ENCODE results near the gene WDR33.
"Not testable (repeated sequence)": the region's sequence is repeated elsewhere in the genome, so short reads cannot be mapped to it uniquely, and the experiment has no call there.

Gene WDR33

DNA sequence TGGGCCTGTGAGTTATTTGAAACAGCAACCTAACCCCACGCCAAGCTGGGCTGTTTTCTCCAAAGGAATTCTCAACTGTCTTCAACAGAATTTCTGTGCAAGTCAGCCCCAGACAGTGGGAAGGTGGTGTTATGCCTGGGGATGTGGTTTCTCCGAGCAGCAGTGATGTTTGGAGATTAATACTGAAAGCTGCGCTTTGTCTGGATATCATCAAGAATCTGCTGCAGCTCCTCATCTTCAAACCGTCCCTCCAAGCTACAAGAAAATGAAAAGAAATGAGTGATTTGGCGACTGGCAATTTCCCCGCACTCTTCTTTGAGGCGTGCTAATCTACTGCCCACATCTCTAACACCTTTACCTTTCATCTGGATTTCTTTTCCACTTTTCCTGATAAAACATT is 37.0 kb upstream of the WDR33 start:
- TF ChIP-seq, protein P1, sequence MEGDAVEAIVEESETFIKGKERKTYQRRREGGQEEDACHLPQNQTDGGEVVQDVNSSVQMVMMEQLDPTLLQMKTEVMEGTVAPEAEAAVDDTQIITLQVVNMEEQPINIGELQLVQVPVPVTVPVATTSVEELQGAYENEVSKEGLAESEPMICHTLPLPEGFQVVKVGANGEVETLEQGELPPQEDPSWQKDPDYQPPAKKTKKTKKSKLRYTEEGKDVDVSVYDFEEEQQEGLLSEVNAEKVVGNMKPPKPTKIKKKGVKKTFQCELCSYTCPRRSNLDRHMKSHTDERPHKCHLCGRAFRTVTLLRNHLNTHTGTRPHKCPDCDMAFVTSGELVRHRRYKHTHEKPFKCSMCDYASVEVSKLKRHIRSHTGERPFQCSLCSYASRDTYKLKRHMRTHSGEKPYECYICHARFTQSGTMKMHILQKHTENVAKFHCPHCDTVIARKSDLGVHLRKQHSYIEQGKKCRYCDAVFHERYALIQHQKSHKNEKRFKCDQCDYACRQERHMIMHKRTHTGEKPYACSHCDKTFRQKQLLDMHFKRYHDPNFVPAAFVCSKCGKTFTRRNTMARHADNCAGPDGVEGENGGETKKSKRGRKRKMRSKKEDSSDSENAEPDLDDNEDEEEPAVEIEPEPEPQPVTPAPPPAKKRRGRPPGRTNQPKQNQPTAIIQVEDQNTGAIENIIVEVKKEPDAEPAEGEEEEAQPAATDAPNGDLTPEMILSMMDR (IDR thresholded peaks at IDR 0.05; ENCODE audit: insufficient read depth, low read depth, low read length, missing control alignments): no peak

DNA sequence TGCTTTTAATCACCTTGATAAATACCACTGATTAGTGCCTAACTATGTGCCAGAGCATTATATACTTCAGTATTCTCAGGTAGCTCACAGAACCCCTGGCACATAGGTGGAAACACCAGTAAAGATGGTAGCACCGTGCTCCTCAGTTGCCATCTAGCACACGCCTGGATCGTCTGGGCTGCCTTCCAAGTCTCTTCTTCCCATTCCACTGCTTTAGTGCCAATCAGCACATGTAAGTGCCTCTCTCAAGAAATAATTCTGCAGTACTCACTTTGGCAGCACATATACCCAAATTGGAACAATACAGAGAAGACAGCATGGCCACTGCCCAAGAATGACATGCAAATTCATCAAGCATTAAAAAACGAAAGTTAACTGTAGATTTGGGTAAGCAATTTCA is 34.0 kb upstream of the WDR33 start:
- DNase-seq (ENCODE audit: low read depth): no peak
- no peak overlapping the region for H3K4me3 ChIP-seq (ENCODE audit: low read length)
- TF ChIP-seq, protein P1 (IDR thresholded peaks at IDR 0.05; ENCODE audit: insufficient read depth, low read depth, low read length, missing control alignments): no peak

More for the DNA sequence above, 37.0 kb upstream of the WDR33 start:
- H3K4me3 ChIP-seq (ENCODE audit: low read length): no peak overlapping the region
- DNase-seq (ENCODE audit: low read depth): no peak

DNA sequence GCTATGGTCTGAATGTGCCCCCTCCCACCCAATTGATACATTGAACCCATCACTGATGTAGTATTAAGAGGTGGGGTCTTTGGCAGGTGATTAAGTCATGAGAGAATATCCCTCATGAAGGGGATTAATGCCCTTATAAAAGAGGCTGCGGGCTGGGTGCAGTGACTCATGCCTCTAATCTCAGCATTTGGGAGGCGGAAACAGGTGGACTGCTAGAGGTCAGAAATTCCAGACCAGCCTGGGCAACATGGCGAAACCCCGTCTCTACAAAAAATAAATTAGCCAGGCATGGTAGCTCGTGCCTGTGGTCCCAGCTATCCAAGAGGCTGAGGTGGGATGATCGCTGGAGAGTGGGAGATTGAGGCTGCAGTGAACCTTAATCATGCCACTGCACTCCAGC is 32.7 kb upstream of the WDR33 start:
- no peak overlapping the region for H3K4me3 ChIP-seq (ENCODE audit: low read length)
- TF ChIP-seq, protein P1 (IDR thresholded peaks at IDR 0.05; ENCODE audit: insufficient read depth, low read depth, low read length, missing control alignments): no peak
- no peak for DNase-seq (ENCODE audit: low read depth)

DNA sequence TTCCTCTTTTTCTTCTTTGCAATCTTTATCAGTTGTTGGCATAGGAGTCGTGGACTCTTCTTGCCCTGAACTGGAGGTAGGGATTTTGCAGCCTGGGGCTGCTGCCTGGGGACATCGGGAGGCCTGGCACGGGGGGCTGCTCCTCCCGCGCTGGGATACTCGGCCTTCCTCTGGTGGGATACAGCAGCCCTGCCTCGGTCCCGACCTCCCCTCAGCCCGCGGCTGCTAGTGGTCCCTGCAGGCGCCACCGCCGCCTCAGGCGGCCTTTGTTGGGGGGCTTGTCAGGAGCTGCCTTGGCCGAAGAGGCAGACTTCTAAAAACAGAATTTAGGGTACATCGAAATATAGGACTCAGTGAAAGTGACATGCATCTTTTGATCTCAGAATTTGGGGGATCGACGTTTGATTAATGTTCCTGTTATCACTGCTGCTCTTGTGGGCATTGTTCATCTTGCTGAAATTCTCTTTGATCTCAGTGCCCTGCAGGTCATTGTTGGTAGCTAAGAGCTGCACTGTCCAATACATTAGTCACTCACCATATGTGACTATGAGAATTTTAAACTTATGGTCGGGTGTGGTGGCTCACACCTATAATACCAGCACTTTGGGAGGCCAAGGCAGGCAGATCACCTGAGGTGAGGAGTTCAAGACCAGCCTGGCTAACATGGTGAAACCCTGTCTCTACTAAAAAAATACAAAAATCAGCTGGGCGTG is 30.7 kb upstream of the WDR33 start:
- DNase-seq (ENCODE audit: low read depth): no peak
- H3K4me3 ChIP-seq (ENCODE audit: low read length): no peak overlapping the region
- TF ChIP-seq, protein P1 (IDR thresholded peaks at IDR 0.05; ENCODE audit: insufficient read depth, low read depth, low read length, missing control alignments): no peak

DNA sequence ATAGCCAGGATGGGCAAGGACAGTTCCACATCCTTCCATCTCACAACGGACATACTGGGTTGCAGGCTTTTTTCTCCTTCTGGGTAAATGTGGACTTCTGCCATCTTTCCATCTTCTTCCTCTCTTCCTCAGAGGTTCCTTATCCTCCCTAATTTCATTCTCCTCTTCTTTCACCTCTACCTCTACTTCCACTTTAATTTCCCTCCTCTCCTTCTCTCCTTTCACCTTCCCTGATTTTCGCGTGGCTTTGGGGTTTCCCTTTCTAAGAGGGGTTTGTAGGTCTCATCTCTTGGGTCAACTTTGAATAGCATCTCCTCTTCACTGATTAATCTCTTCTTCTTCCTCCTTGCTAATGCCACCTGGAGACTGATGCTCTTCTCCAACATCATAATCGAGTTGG is 29.9 kb upstream of the WDR33 start:
- TF ChIP-seq, protein P1 (IDR thresholded peaks at IDR 0.05; ENCODE audit: insufficient read depth, low read depth, low read length, missing control alignments): no peak
- no peak for DNase-seq (ENCODE audit: low read depth)
- no peak overlapping the region for H3K4me3 ChIP-seq (ENCODE audit: low read length)

DNA sequence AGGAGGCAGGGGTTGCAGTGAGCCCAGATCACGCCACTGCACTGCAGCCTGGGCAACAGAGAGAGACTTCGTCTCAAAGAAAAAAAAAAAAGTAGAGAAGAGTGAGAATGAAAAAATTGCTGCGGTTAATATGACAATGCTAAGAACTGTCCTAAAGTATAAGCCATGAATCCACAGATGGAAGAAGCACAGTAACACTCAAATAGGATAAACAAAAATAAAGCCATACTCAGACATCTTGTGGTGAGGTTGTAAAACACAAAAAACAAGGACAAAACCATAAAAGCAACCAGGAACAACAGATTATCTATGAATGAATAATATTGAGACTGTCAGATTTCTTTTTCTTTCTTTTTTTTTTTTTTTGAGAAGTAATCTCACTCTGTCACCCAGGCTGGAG is 24.0 kb upstream of the WDR33 start:
- no peak overlapping the region for H3K4me3 ChIP-seq (ENCODE audit: low read length)
- no peak for DNase-seq (ENCODE audit: low read depth)
- TF ChIP-seq, protein P1 (IDR thresholded peaks at IDR 0.05; ENCODE audit: insufficient read depth, low read depth, low read length, missing control alignments): no peak

DNA sequence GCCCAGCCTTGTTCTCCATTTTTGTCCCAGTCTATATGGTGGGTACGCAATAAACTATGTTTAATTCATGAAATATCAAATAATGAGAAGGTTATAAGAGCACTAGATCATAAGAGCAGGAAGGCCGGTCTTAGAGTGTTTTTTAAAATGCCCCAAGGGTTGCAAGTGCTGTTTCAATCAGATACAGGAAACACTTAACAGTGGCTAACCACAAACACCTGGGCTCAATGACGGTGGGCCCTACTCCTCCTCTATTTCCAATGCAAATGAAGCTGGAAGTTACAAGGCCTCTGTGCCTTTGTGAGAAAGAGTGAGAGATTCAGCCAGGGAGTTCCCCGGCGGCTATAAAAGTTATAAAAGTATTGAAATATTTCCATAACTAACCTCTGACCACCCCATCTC is 18.9 kb upstream of the WDR33 start:
- TF ChIP-seq, protein P1 (IDR thresholded peaks at IDR 0.05; ENCODE audit: insufficient read depth, low read depth, low read length, missing control alignments): no peak
- H3K4me3 ChIP-seq (ENCODE audit: low read length): no peak overlapping the region
- peak; percentile 55 for DNase-seq (ENCODE audit: low read depth)

DNA sequence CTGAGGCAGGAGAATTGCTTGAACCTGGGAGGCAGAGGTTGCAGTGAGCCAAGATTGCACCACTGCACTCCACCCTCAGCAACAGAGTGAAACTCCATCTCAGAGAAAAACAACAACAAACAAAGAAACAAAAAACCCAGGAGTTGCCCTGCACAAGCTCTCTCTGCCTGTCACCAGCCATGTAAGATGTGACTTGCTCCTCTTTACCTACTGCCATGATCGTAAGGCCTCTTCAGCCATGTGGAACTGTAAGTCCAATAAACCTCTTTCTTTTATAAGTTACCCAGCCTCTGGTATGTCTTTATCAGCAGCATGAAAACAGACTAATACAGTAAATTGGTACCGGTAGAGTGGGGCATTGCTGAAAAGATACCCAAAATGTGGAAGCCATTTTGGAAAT is 15.7 kb upstream of the WDR33 start:
- not testable (repeated sequence) for DNase-seq (ENCODE audit: low read depth); H3K4me3 ChIP-seq (ENCODE audit: low read length)

Measured in epithelial cell of esophagus (primary cell).